ENCODE results near the gene YTHDC2. TPM values are rescaled to one million over a fixed set of nuclear protein-coding genes. Genes with fewer than 3 reads are reported as not detected.

The YTHDC2 gene
- 118 and 123 TPM in 2 replicates for total RNA-seq (2013; cell fraction: nucleolus; rRNA removed)
- total RNA-seq (2014; rRNA removed), result 16.7 and 20.3 TPM in 2 replicates
- 23.0 and 24.9 TPM in 2 replicates for total RNA-seq (2014; rRNA removed; fragmentation: Illumina TruSeq; extraction: Trizol)
- total RNA-seq (2021), result 25.2 and 25.8 TPM in 2 replicates
- 7.6 TPM for polyA plus RNA-seq (2011; ENCODE audit: low read depth)
- 16.1 and 25.7 TPM in 2 replicates for polyA plus RNA-seq (2011; rRNA removed)
- 4.5 and 4.7 TPM in 2 replicates for polyA plus RNA-seq (2011; cell fraction: cytosol; rRNA removed)
- polyA plus RNA-seq (2011; cell fraction: nucleus; rRNA removed), result 22.5 and 31.3 TPM in 2 replicates
- polyA plus RNA-seq (2012), result 9.8 and 12.6 TPM in 2 replicates
- 24.3 and 29.6 TPM in 2 replicates for polyA plus RNA-seq (2014; fragmentation: Illumina TruSeq; extraction: Trizol)
- polyA plus RNA-seq (2014; fragmentation: Nextera tagmentation; extraction: Ambion mirVana), result 1 to 10 TPM; 3.8 to 5.7 TPM
- polyA plus RNA-seq (2014; rRNA removed), result 18.6 and 21.6 TPM in 2 replicates
- 10 to 100 TPM; 15.1 to 16.0 TPM for polyA plus RNA-seq (2016; fragmentation: Nextera tagmentation; extraction: Ambion mirVana)
- polyA minus RNA-seq (2011; rRNA and poly(A)+ RNA removed), result 19.5 and 22.5 TPM in 2 replicates
- 6.0 and 7.6 TPM in 2 replicates for polyA minus RNA-seq (2011; cell fraction: cytosol; rRNA and poly(A)+ RNA removed)
- 37.2 and 58.6 TPM in 2 replicates for polyA minus RNA-seq (2011; cell fraction: nucleus; rRNA and poly(A)+ RNA removed)
- Bru-seq, nascent RNA, result percentile 78 among the genes with signal in this experiment
- BruChase-seq, experiment 1, labeled RNA remaining after a 6-hour chase, result percentile 78 among the genes with signal in this experiment
- percentile 80 among the genes with signal in this experiment for BruChase-seq, experiment 2, labeled RNA remaining after a 2-hour chase
- long read RNA-seq, experiment 1, partial matches to known transcripts, result 13 of 14 reads
- long read RNA-seq, experiment 1, other reads (novel, unspliced or antisense), result 1 of 14 reads
- long read RNA-seq, experiment 2, partial matches to known transcripts, result 17 of 20 reads
- long read RNA-seq, experiment 2, other reads (novel, unspliced or antisense), result 3 of 20 reads

DNA sequence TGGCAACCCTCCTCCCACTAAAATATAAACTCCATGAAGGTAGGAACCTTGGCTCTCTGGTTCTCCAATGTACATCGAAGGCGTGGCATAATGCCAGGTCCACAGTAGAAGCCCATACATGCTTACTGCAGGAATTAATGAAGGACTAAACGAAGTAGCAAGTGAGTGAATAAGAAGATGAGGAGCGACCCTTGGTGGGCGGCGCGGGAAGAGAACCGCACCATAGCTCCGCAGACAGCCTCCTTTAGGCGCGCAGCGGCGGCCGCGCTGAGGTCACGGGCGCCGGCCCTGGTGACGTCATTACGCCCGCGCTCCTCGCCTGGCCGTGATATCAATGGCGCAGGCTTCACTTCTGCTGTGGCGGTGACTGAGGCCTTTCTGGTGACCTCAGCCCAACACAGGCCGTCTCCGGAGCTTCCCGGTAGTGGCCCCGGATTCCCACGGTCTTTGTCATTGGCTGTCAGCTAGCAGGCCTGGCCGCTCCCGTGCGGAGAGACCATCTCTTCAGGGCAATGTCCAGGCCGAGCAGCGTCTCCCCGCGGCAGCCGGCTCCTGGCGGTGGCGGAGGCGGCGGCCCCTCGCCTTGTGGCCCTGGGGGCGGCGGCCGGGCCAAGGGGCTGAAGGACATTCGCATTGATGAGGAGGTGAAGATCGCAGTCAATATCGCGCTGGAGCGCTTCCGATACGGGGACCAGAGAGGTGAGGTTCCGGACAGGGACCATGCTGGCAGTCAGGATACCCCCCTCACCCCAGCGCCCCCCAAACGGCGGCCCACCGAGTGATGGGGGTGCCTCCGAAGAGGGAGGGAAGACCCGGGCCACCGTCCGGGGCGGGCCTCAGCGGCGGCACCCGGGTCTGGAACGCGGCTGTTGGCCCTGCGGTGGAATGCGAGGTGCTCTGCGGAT lies at the start of gene YTHDC2:
Gene YTHDC2, plus strand, starts transcription at position 311 of the 905 bp plus-strand sequence. Its CDS starts 202 bp downstream, at position 513.
- H3K4me3 ChIP-seq, result peak within 1 kb of the TSS; percentile 74
- POLR2A ChIA-PET, result interaction anchor here (1.1 kb wide), 1 partner anchor 9 kb away, joined by 4 read pairs; no protein-coding TSS in a partner anchor
- H3K4me2 ChIP-seq (ENCODE audit: control insufficient read depth, insufficient read depth), result peak within 1 kb of the TSS; percentile 97
- H3K36me3 ChIP-seq (ENCODE audit: control insufficient read depth in 2 of 2, insufficient read depth in 2 of 2, low read length in 1 of 2), result no peaks in the 10 kb centered on the region; a peak in 2 of 4 replicates
- no peaks in the 10 kb centered on the region for H3K9me3 ChIP-seq (replicated peaks; ENCODE audit: control insufficient read depth, insufficient read depth, low read length)
- intact Hi-C loops (cut with micrococcal nuclease; ENCODE audit: unreplicated experiment) (loop anchor here (1.0 kb wide), 1 partner anchor 134 kb away; no protein-coding TSS in a partner anchor), in situ Hi-C loops (cut with MboI) (loop anchor here (5.0 kb wide), 1 partner anchor 526 kb away; no protein-coding TSS in a partner anchor)
- under 1% methylated on average over 66 of the region's 72 CpGs for WGBS (ENCODE audit: insufficient coverage, insufficient replicate concordance, low lambda C conversion rate, missing lambda C conversion rate)
- RAD21 ChIA-PET (ENCODE audit: unreplicated experiment), result interaction anchor here (0.8 to 2.6 kb wide), 5 partner anchors 9 to 517 kb away, joined by 3 to 10 read pairs (median 7); no protein-coding TSS in a partner anchor
- no peaks in the 10 kb centered on the region for H4K20me1 ChIP-seq (ENCODE audit: control insufficient read depth, insufficient read depth)
- DNase-seq (ENCODE audit: low read depth, low spot score) (peak; percentile 42), FAIRE-seq (peak; percentile 80), ATAC-seq (peak; percentile 91)
- H3K4me1 ChIP-seq (ENCODE audit: control insufficient read depth, insufficient read depth, low read length), result peaks cover 3% of the 10 kb centered on the region
- peak within 1 kb of the TSS; percentile 98 for H2AFZ ChIP-seq (ENCODE audit: control insufficient read depth, low read depth, low read length)
- H3K79me2 ChIP-seq (ENCODE audit: control insufficient read depth, insufficient read depth, low read length), result peaks cover 29% of the 10 kb centered on the region
- BruUV-seq (replicated peaks), result no TSS peak
- CTCF ChIA-PET, result interaction anchor here (0.9 to 2.7 kb wide), 6 partner anchors 79 to 518 kb away, joined by 3 to 12 read pairs (median 4); no protein-coding TSS in a partner anchor
- H3K27ac ChIP-seq (ENCODE audit: control insufficient read depth, insufficient read depth), result peak within 1 kb of the TSS; percentile 81
- H3K27me3 ChIP-seq (replicated peaks in 1 of 2; ENCODE audit: control insufficient read depth in 2 of 2, insufficient read depth in 2 of 2, low read length in 1 of 2), result no peaks in the 10 kb centered on the region
- peak within 1 kb of the TSS; percentile 92 for H3K9ac ChIP-seq (ENCODE audit: control insufficient read depth, insufficient read depth, low read length)
- SMC1A ChIA-PET (ENCODE audit: uncharacterized antibody, unreplicated experiment), result interaction anchor here (0.8 to 4.5 kb wide), 7 partner anchors 8 to 518 kb away, joined by 3 to 34 read pairs (median 5); no protein-coding TSS in a partner anchor
- TF ChIP-seq MTA3 (IDR thresholded peaks at IDR 0.05; ENCODE audit: borderline replicate concordance, low read length) (no peak), YBX1 (IDR thresholded peaks at IDR 0.05) (no peak), CEBPZ (IDR thresholded peaks at IDR 0.05; ENCODE audit: low read depth, low read length) (no peak), SRF (IDR thresholded peaks at IDR 0.05; ENCODE audit: low read depth in 2 of 2, low read length in 2 of 2) (no peak), HDAC2 (IDR thresholded peaks at IDR 0.05) (no peak), CBFB (IDR thresholded peaks at IDR 0.05; ENCODE audit: low read depth) (no peak), POLR2A (IDR thresholded peaks at IDR 0.05; ENCODE audit: low read depth, low read length) (peak; percentile 98), POLR2AphosphoS2 (IDR thresholded peaks at IDR 0.05; ENCODE audit: low read depth, low read length) (peak; percentile 85; the same call in 1 of the 2 replicates), DPF2 (IDR thresholded peaks at IDR 0.05) (peak; percentile 87), TCF7 (IDR thresholded peaks at IDR 0.05; ENCODE audit: borderline replicate concordance) (no peak), TCF12 (IDR thresholded peaks at IDR 0.05; ENCODE audit: low read depth, low read length) (no peak), SIX5 (IDR thresholded peaks at IDR 0.05; ENCODE audit: low read depth, low read length, severe bottlenecking) (no peak)
- TF ChIP-seq, protein P1, sequence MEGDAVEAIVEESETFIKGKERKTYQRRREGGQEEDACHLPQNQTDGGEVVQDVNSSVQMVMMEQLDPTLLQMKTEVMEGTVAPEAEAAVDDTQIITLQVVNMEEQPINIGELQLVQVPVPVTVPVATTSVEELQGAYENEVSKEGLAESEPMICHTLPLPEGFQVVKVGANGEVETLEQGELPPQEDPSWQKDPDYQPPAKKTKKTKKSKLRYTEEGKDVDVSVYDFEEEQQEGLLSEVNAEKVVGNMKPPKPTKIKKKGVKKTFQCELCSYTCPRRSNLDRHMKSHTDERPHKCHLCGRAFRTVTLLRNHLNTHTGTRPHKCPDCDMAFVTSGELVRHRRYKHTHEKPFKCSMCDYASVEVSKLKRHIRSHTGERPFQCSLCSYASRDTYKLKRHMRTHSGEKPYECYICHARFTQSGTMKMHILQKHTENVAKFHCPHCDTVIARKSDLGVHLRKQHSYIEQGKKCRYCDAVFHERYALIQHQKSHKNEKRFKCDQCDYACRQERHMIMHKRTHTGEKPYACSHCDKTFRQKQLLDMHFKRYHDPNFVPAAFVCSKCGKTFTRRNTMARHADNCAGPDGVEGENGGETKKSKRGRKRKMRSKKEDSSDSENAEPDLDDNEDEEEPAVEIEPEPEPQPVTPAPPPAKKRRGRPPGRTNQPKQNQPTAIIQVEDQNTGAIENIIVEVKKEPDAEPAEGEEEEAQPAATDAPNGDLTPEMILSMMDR (IDR thresholded peaks at IDR 0.05 in 2 of 3, conservative IDR thresholded peaks at IDR 0.05 in 1 of 3; ENCODE audit: control insufficient read depth in 2 of 3, extremely low read depth in 1 of 3, insufficient read depth in 1 of 3, low read depth in 3 of 3, low read length in 3 of 3), result peak in 2 of 3 experiments; percentile 14 to 25; a peak in 3 of 6 replicates
